Muscle layer of duodenum (tissue), 2 donors: ENCODE data around the gene VANGL1.
A peak's percentile ranks its signal among the peaks of the same experiment; 100 is the strongest.
"Not testable (repeated sequence)": the region's sequence is repeated elsewhere in the genome, so short reads cannot be mapped to it uniquely, and the experiment has no call there.

Experiments used
- H3K27ac ChIP-seq: one replicate; pipeline ENCODE4 v1.7.0; 2013; ENCODE audit warnings: mild to moderate bottlenecking, low read length
- H3K27me3 ChIP-seq: one replicate; pipeline ENCODE4 v1.7.0; 2013; ENCODE audit warnings: low read depth, mild to moderate bottlenecking, control low read depth, low read length
- H3K36me3 ChIP-seq, 2 donors: one replicate each; pipeline ENCODE4 v1.7.0; 2013; ENCODE audit warnings: low read length in 2 of 2, control low read depth in 1 of 2, mild to moderate bottlenecking in 1 of 2; ENCODE audit not compliant: insufficient read depth in 2 of 2, control insufficient read depth in 1 of 2
- H3K4me1 ChIP-seq, 2 donors: one replicate each; pipeline ENCODE4 v1.7.0; 2013; ENCODE audit warnings: low read length in 2 of 2, mild to moderate bottlenecking in 2 of 2, control low read depth in 1 of 2, moderate library complexity in 1 of 2; ENCODE audit not compliant: insufficient read depth in 2 of 2, control insufficient read depth in 1 of 2
- H3K4me3 ChIP-seq, 2 donors: one replicate each; pipeline ENCODE4 v1.7.0; 2013; ENCODE audit warnings: low read length in 2 of 2, low read depth in 1 of 2, mild to moderate bottlenecking in 1 of 2
- H3K9me3 ChIP-seq, 2 donors: one replicate each; pipeline ENCODE4 v1.7.0; 2013; ENCODE audit warnings: low read length in 2 of 2, control low read depth in 1 of 2, mild to moderate bottlenecking in 1 of 2; ENCODE audit not compliant: control insufficient read depth in 1 of 2
- donor health status: healthy.

The VANGL1 gene

GRCh38 chr1:115620950-115621349 lies 20.8 kb upstream of the VANGL1 start:
- H3K27me3 ChIP-seq: no peaks in the 10 kb centered on the region
- H3K4me1 ChIP-seq: no peaks in the 10 kb centered on the region
- H3K36me3 ChIP-seq: no peaks in the 10 kb centered on the region
- no peak overlapping the region for H3K27ac ChIP-seq
- H3K9me3 ChIP-seq: peaks cover 5 to 11% of the 10 kb centered on the region in 2 donors
- H3K4me3 ChIP-seq: no peak overlapping the region

- Histone ChIP-seq H3K9me3 (peaks cover 4 to 10% of the 10 kb centered on the region in 2 donors), H3K27ac (no peak overlapping the region), H3K4me1 (no peaks in the 10 kb centered on the region), H3K36me3 (no peaks in the 10 kb centered on the region), H3K27me3 (no peaks in the 10 kb centered on the region), H3K4me3 (no peak overlapping the region)
Measured at GRCh38 chr1:115624859-115625258, 16.9 kb upstream of the VANGL1 start.

GRCh38 chr1:115630342-115630741 lies 11.4 kb upstream of the VANGL1 start:
- no peak overlapping the region for H3K4me3 ChIP-seq

GRCh38 chr1:115632251-115633026 lies 9.3 kb upstream of the VANGL1 start:
- no peaks in the 10 kb centered on the region for H3K36me3 ChIP-seq
- H3K9me3 ChIP-seq: peaks cover 0 to 4% of the 10 kb centered on the region in 2 donors
- H3K27ac ChIP-seq: no peak overlapping the region
- no peak overlapping the region for H3K4me3 ChIP-seq
- no peaks in the 10 kb centered on the region for H3K4me1 ChIP-seq
- no peaks in the 10 kb centered on the region for H3K27me3 ChIP-seq

More at GRCh38 chr1:115630342-115630741, 11.4 kb upstream of the VANGL1 start:
- no peaks in the 10 kb centered on the region for H3K27me3 ChIP-seq
- no peaks in the 10 kb centered on the region for H3K36me3 ChIP-seq
- no peak overlapping the region for H3K27ac ChIP-seq
- H3K4me1 ChIP-seq: no peaks in the 10 kb centered on the region
- peaks cover 0 to 2% of the 10 kb centered on the region in 2 donors for H3K9me3 ChIP-seq

- not testable (repeated sequence) for H3K27me3 ChIP-seq, H3K9me3 ChIP-seq, H3K36me3 ChIP-seq, H3K4me3 ChIP-seq, H3K4me1 ChIP-seq, H3K27ac ChIP-seq
Measured at GRCh38 chr1:115633606-115634005, 8.2 kb upstream of the VANGL1 start.

GRCh38 chr1:115637247-115637646 lies 4.5 kb upstream of the VANGL1 start:
- not testable (repeated sequence) for H3K4me3 ChIP-seq, H3K4me1 ChIP-seq, H3K27ac ChIP-seq, H3K36me3 ChIP-seq, H3K27me3 ChIP-seq
- peaks cover 0 to 15% of the 10 kb centered on the region in 2 donors for H3K9me3 ChIP-seq

- Histone ChIP-seq H3K9me3 (peaks cover 0 to 13% of the 10 kb centered on the region in 2 donors), H3K27ac (no peak overlapping the region), H3K4me1 (peaks cover 0 to 12% of the 10 kb centered on the region in 2 donors), H3K36me3 (no peaks in the 10 kb centered on the region), H3K4me3 (no peak overlapping the region), H3K27me3 (no peaks in the 10 kb centered on the region)
Measured at GRCh38 chr1:115640384-115640783, 1.4 kb upstream of the VANGL1 start.

GRCh38 chr1:115642168-115643072 lies 650 bp downstream of the VANGL1 start:
- peak overlapping the region; percentile 63 to 92 for H3K4me3 ChIP-seq
- H3K9me3 ChIP-seq: peaks cover 0 to 11% of the 10 kb centered on the region in 2 donors
- H3K4me1 ChIP-seq: peaks cover 6 to 21% of the 10 kb centered on the region in 2 donors
- H3K27me3 ChIP-seq: no peaks in the 10 kb centered on the region
- H3K27ac ChIP-seq: no peak overlapping the region
- no peaks in the 10 kb centered on the region for H3K36me3 ChIP-seq

GRCh38 chr1:115643225-115643624 lies 1.5 kb downstream of the VANGL1 start:
- Histone ChIP-seq H3K9me3 (peaks cover 0 to 8% of the 10 kb centered on the region in 2 donors), H3K4me3 (peak overlapping the region; percentile 63 to 92), H3K4me1 (peaks cover 6 to 21% of the 10 kb centered on the region in 2 donors), H3K36me3 (no peaks in the 10 kb centered on the region), H3K27ac (peak overlapping the region; percentile 32), H3K27me3 (no peaks in the 10 kb centered on the region)

- Histone ChIP-seq H3K4me1 (peaks cover 6 to 21% of the 10 kb centered on the region in 2 donors), H3K36me3 (no peaks in the 10 kb centered on the region), H3K27ac (no peak overlapping the region), H3K4me3 (peak overlapping the region in 1 of 2 donors; percentile 92), H3K9me3 (peaks cover 0 to 4% of the 10 kb centered on the region in 2 donors), H3K27me3 (no peaks in the 10 kb centered on the region)
Measured at GRCh38 chr1:115643666-115644065, 1.9 kb downstream of the VANGL1 start.

- Histone ChIP-seq H3K27ac (no peak overlapping the region), H3K4me1 (peaks cover 6 to 22% of the 10 kb centered on the region in 2 donors), H3K27me3 (no peaks in the 10 kb centered on the region), H3K36me3 (no peaks in the 10 kb centered on the region), H3K9me3 (peaks cover 0 to 3% of the 10 kb centered on the region in 2 donors), H3K4me3 (no peak overlapping the region)
Measured at GRCh38 chr1:115644109-115644508, 2.3 kb downstream of the VANGL1 start.
